H1 (cell line): ENCODE data around the gene DLK2. TPM values are rescaled to one million over a fixed set of nuclear protein-coding genes. Genes with fewer than 3 reads are reported as not detected.

ENCODE experiments used
- CTCF ChIA-PET: fragments of 300-600 bp; sonication (Branson Sonifier 250); formaldehyde crosslinking; loops from one replicate; lab custom pipeline; 2021; ENCODE audit not compliant: partially characterized antibody; lab: Charles Lee
- POLR2A ChIA-PET: fragments of 300-600 bp; sonication (Branson Sonifier 250); formaldehyde crosslinking; loops from one replicate; lab custom pipeline; 2021; ENCODE audit warnings: inconsistent platforms; ENCODE audit not compliant: partially characterized antibody; lab: Charles Lee
- DNase-seq, 2 experiments: peaks; one replicate each; pipeline versions ENCODE4 v3.0.0 to v3.0.0-alpha.2; 2010 to 2022; ENCODE audit warnings: low spot score in 2 of 2, low read depth in 1 of 2, mixed read lengths in 1 of 2
- FAIRE-seq: peaks from 2 replicates; lab custom pipeline; 2011; peaks lifted over from hg19 to GRCh38; lab: Jason Lieb, UNC
- H2AFZ ChIP-seq: 2 replicates; pipeline ENCODE4 v1.8.1; 2012; ENCODE audit warnings: low read length, inconsistent platforms
- H2AK5ac ChIP-seq: 2 replicates; pipeline ENCODE4 v1.6.1; 2013; ENCODE audit warnings: low read depth, low read length
- H2BK120ac ChIP-seq: replicated peaks from 2 replicates; pipeline ENCODE3; 2013; ENCODE audit warnings: low read depth, low read length, inconsistent platforms
- H2BK12ac ChIP-seq: 2 replicates; pipeline ENCODE4 v1.6.1; 2013; ENCODE audit warnings: low read depth, low read length
- H2BK15ac ChIP-seq: 2 replicates; pipeline ENCODE4 v1.6.1; 2013; ENCODE audit warnings: low read length
- H2BK20ac ChIP-seq: 2 replicates; pipeline ENCODE4 v1.6.1; 2013; ENCODE audit warnings: low read length
- H2BK5ac ChIP-seq: 2 replicates; pipeline ENCODE4 v1.6.1; 2013; ENCODE audit warnings: low read depth, low read length
- H3K14ac ChIP-seq: 2 replicates; pipeline ENCODE4 v1.6.1; 2013; ENCODE audit warnings: inconsistent platforms; ENCODE audit not compliant: insufficient read length
- H3K18ac ChIP-seq: 2 replicates; pipeline ENCODE4 v1.6.1; 2013; ENCODE audit warnings: low read length; ENCODE audit errors: extremely low read depth
- H3K23ac ChIP-seq: 2 replicates; pipeline ENCODE4 v1.6.1; 2013; ENCODE audit warnings: inconsistent platforms; ENCODE audit not compliant: insufficient read length
- H3K23me2 ChIP-seq: 2 replicates; pipeline ENCODE4 v1.6.1; 2013; ENCODE audit warnings: low read depth, low read length
- H3K27ac ChIP-seq: 2 replicates; pipeline ENCODE4 v1.6.1; 2011; ENCODE audit warnings: low read depth, low read length, inconsistent platforms
- H3K27me3 ChIP-seq, 4 experiments: replicated peaks in 1 of 4; 1 replicate in 1 of 4; 2 replicates in 3 of 4; pipeline versions ENCODE4 v1.6.1 to v1.8.1; 2011 to 2013; ENCODE audit warnings: low read length in 3 of 4, mild to moderate bottlenecking in 3 of 4, inconsistent platforms in 2 of 4, mixed read lengths in 2 of 4, moderate library complexity in 1 of 4; ENCODE audit not compliant: control insufficient read depth in 3 of 4, insufficient read depth in 3 of 4; ENCODE audit errors: extremely low read depth in 1 of 4
- H3K36me3 ChIP-seq, 4 experiments: 2 replicates each; pipeline versions ENCODE4 v1.6.1 to v1.8.1; 2011 to 2013; ENCODE audit warnings: mild to moderate bottlenecking in 4 of 4, low read length in 3 of 4, moderate library complexity in 2 of 4, control low read depth in 1 of 4, inconsistent platforms in 1 of 4; ENCODE audit not compliant: insufficient read depth in 4 of 4, control insufficient read depth in 2 of 4
- H3K4ac ChIP-seq: replicated peaks from 2 replicates; pipeline ENCODE3; 2013; ENCODE audit warnings: low read length, low read depth, mixed read lengths, inconsistent platforms; ENCODE audit not compliant: insufficient read length
- H3K4me1 ChIP-seq, 4 experiments: replicated peaks in 1 of 4; 1 replicate in 1 of 4; 2 replicates in 3 of 4; pipeline versions ENCODE4 v1.6.1 to v1.8.1; 2011 to 2013; ENCODE audit warnings: low read length in 3 of 4, inconsistent platforms in 2 of 4, mixed read lengths in 1 of 4; ENCODE audit not compliant: insufficient read depth in 4 of 4, control insufficient read depth in 3 of 4
- H3K4me2 ChIP-seq, 2 experiments: 2 replicates each; pipeline versions ENCODE4 v1.6.1 to v1.8.1; 2011 to 2013; ENCODE audit warnings: low read depth in 2 of 2, low read length in 2 of 2, control low read depth in 1 of 2, inconsistent platforms in 1 of 2, mild to moderate bottlenecking in 1 of 2; ENCODE audit not compliant: insufficient read depth in 1 of 2
- H3K4me3 ChIP-seq, 4 experiments: fragments of 200-600, 300-600 bp in 1 of 4; sonication (generic), shearing (Covaris generic), sonication (Bioruptor Twin) in 1 of 4; 2 replicates each; pipeline versions ENCODE4 v1.5.1 to v1.8.1; 2011 to 2016; ENCODE audit warnings: low read length in 4 of 4, low read depth in 3 of 4, control low read depth in 2 of 4, inconsistent platforms in 2 of 4, mild to moderate bottlenecking in 2 of 4, mixed read lengths in 1 of 4, moderate library complexity in 1 of 4; ENCODE audit not compliant: insufficient read depth in 2 of 4; ENCODE audit errors: extremely low read depth in 1 of 4
- H3K56ac ChIP-seq: replicated peaks from 2 replicates; pipeline ENCODE3; 2013; ENCODE audit warnings: low read depth, mild to moderate bottlenecking, mixed read lengths, low read length, inconsistent platforms; ENCODE audit not compliant: insufficient read length
- H3K79me1 ChIP-seq: 2 replicates; pipeline ENCODE4 v1.6.1; 2013; ENCODE audit warnings: low read depth, low read length, control low read depth
- H3K79me2 ChIP-seq, 2 experiments: 2 replicates each; pipeline versions ENCODE4 v1.6.1 to v1.8.1; 2012 to 2013; ENCODE audit warnings: low read length in 2 of 2, mild to moderate bottlenecking in 2 of 2, inconsistent platforms in 1 of 2; ENCODE audit not compliant: insufficient read depth in 2 of 2, control insufficient read depth in 1 of 2
- H3K9ac ChIP-seq, 4 experiments: replicated peaks in 1 of 4; 1 replicate in 1 of 4; 2 replicates in 3 of 4; pipeline versions ENCODE4 v1.6.1 to v1.8.1; 2011 to 2013; ENCODE audit warnings: low read depth in 3 of 4, low read length in 3 of 4, control low read depth in 2 of 4, mild to moderate bottlenecking in 2 of 4, moderate library complexity in 2 of 4, inconsistent platforms in 1 of 4; ENCODE audit errors: extremely low read depth in 1 of 4
- H3K9me3 ChIP-seq, 2 experiments: 2 replicates each; pipeline versions ENCODE4 v1.6.1 to v1.8.1; 2012 to 2013; ENCODE audit warnings: mild to moderate bottlenecking in 2 of 2, moderate library complexity in 2 of 2, control low read depth in 1 of 2, inconsistent platforms in 1 of 2, low read depth in 1 of 2, low read length in 1 of 2, mixed read lengths in 1 of 2; ENCODE audit not compliant: insufficient read depth in 2 of 2
- H4K20me1 ChIP-seq, 2 experiments: replicated peaks in 1 of 2; 2 replicates each; pipeline versions ENCODE3 to v1.8.1; 2011 to 2013; ENCODE audit warnings: inconsistent platforms in 2 of 2, low read length in 2 of 2, mild to moderate bottlenecking in 1 of 2; ENCODE audit not compliant: insufficient read depth in 2 of 2, control insufficient read depth in 1 of 2
- H4K5ac ChIP-seq: 2 replicates; pipeline ENCODE4 v1.6.1; 2013; ENCODE audit warnings: low read length, low read depth, mixed read lengths, inconsistent platforms; ENCODE audit not compliant: insufficient read length
- H4K8ac ChIP-seq: 2 replicates; pipeline ENCODE4 v1.8.0; 2013; ENCODE audit warnings: mild to moderate bottlenecking, moderate library complexity, low read length, inconsistent platforms; ENCODE audit not compliant: insufficient read depth; ENCODE audit errors: extremely low read depth
- H4K91ac ChIP-seq: replicated peaks from 2 replicates; pipeline ENCODE3; 2013; ENCODE audit warnings: low read length, mixed read lengths, inconsistent platforms; ENCODE audit not compliant: insufficient read length
- CBX8 ChIP-seq: fragments of 300-800, 300-1000 bp; sonication (generic); IDR thresholded peaks from 2 replicates; pipeline ENCODE4 v1.7.1; 2016; ENCODE audit warnings: low read depth, low read length, borderline replicate concordance
- KDM4A ChIP-seq: IDR thresholded peaks from one replicate; pipeline ENCODE4 v1.7.1; 2012; ENCODE audit warnings: low read depth, mild to moderate bottlenecking, moderate library complexity, low read length, inconsistent platforms; ENCODE audit not compliant: severe bottlenecking
- SIX5 ChIP-seq: IDR thresholded peaks from 2 replicates; pipeline ENCODE4 v1.6.1; 2011; ENCODE audit warnings: mild to moderate bottlenecking, low read depth, low read length
- SP1 ChIP-seq: IDR thresholded peaks from 2 replicates; pipeline ENCODE4 v1.6.1; 2011; ENCODE audit warnings: low read depth, low read length
- SP4 ChIP-seq: IDR thresholded peaks from 2 replicates; pipeline ENCODE4 v1.6.1; 2012; ENCODE audit warnings: low read length, inconsistent platforms
- SRF ChIP-seq: IDR thresholded peaks from 2 replicates; pipeline ENCODE4 v1.6.1; 2011; ENCODE audit warnings: mild to moderate bottlenecking, low read depth, low read length, moderate library complexity
- TAF7 ChIP-seq: optimal IDR thresholded peaks from 2 replicates; pipeline ENCODE3; 2011; ENCODE audit warnings: low read depth, mild to moderate bottlenecking, inconsistent platforms, low read length, moderate library complexity, borderline replicate concordance
- TBP ChIP-seq: IDR thresholded peaks from 2 replicates; pipeline ENCODE4 v1.6.1; 2011; ENCODE audit warnings: low read depth, low read length, improper control_type of control experiment
- TCF12 ChIP-seq: IDR thresholded peaks from 2 replicates; pipeline ENCODE4 v1.6.1; 2011; ENCODE audit warnings: low read depth, mild to moderate bottlenecking, low read length
- WGBS, 2 experiments: shearing (Covaris generic) in 1 of 2; methylation state at CpG; one replicate each; pipeline versions ENCODE4 v1.1.6 to v1.1.7; 2013 to 2015; ENCODE audit warnings: low lambda C conversion rate in 2 of 2, mixed read lengths in 2 of 2, inconsistent platforms in 1 of 2, low coverage in 1 of 2, missing lambda C conversion rate in 1 of 2; ENCODE audit not compliant: insufficient replicate concordance in 2 of 2, insufficient coverage in 1 of 2, insufficient read length in 1 of 2; ENCODE audit errors: extremely low coverage in 1 of 2, missing lambda C conversion rate in 1 of 2; 5-methylcytosine and 5-hydroxymethylcytosine counted together
- polyA plus RNA-seq, 7 experiments: library from polyadenylated mRNA; depleted of rRNA in 3 of 7; stranded (reverse) in 5 of 7; unstranded in 2 of 7; fragments of >200 nt in 5 of 7; fragments of 200-250 nt in 2 of 7; gene quantifications; 1 replicate in 5 of 7; 2 replicates in 1 of 7; 4 replicates in 1 of 7; pipeline versions ENCODE4 v1.2.1 to v1.2.3, GENCODE V29; 2011 to 2013; ENCODE audit warnings: missing spikeins in 2 of 7, mixed read lengths in 2 of 7
- total RNA-seq: library from RNA; stranded (reverse); fragmentation: NEBNext Ultra II Directional; extraction: Animal tissue kit (Norgen Biotek cat#: 25700); gene quantifications from 2 replicates; pipeline ENCODE4 v1.2.1, GENCODE V29; 2021
- TF ChIP-seq, protein P1 (sequence below): IDR thresholded peaks from 2 replicates; pipeline ENCODE4 v1.6.1; 2011; ENCODE audit warnings: low read length, improper control_type of control experiment

The DLK2 gene
- total and polyA plus RNA-seq, 2 of the 8 experiments (the other 6 are each of a cell fraction or from before 2014, with no cell fraction given) = 0.37 to 0.80 TPM

DNA sequence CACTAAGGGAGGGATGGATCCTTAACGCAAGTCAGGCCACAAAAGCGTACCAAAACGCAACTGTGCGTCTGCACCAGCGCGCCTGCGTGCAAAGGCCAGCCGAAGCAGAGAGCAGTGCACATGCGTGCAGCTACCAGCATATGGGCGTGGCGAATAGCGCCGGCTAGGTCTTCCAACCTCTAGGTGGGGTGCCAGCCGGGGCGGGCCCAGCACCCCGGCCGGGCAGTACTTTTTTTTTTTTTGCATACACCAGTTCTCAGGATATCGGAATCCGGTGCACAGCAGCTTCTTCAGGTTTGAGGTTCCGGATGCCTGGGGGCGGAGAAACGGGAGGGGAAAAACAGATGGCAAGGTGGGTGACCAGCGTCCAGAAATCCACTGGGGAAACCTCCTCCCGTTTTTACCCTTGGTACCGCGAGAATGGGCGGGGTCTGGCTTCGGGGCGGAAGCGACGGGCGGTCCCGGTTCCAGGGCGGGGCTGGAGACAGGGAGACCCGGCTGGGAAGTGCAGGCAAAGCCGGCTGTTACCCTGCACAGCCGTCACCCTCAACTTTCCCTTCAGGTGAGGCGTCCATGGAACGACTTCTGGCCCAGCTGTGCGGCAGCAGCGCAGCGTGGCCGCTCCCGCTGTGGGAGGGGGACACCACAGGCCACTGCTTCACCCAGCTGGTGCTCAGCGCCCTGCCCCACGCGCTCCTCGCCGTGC is 27.8 kb downstream of the DLK2 start, which contains the start of gene ABCC10:
Gene ABCC10, plus strand, starts transcription at position 136 of the 706 bp plus-strand sequence. Its CDS starts 438 bp downstream, at position 574.
- peaks cover 0 to 9% of the 10 kb centered on the region in 2 experiments; a peak in 1 of 4 replicates for H3K79me2 ChIP-seq
- H3K4me2 ChIP-seq = peak within 1 kb of the TSS; percentile 58 to 87
- peak within 1 kb of the TSS; percentile 73; the same call in 1 of the 2 replicates for H2BK15ac ChIP-seq
- peak within 1 kb of the TSS; percentile 67 for H3K56ac ChIP-seq
- FAIRE-seq (peak; percentile 75), DNase-seq (peak; percentile 79 to 99)
- H2BK20ac ChIP-seq = no peak within 1 kb of the TSS
- WGBS, 2 experiments = 1% methylated on average over 38 of the region's 49 CpGs; no CpG with 5 or more reads in 1 of the 2 experiments
- no peak within 1 kb of the TSS; the same call in 1 of the 2 replicates for H2BK12ac ChIP-seq
- peak within 1 kb of the TSS; percentile 46 for H4K91ac ChIP-seq
- no peak within 1 kb of the TSS for H3K23ac ChIP-seq
- peak within 1 kb of the TSS; percentile 78 for H2BK5ac ChIP-seq
- ChIA-PET POLR2A (interaction anchor here (0.6 to 2.8 kb wide), 10 partner anchors 8 to 148 kb away, joined by 3 to 7 read pairs (median 3); partner anchors contain the start of genes LRRC73, POLH and XPO5), CTCF (interaction anchor here (0.7 to 1.3 kb wide), 7 partner anchors 11 to 675 kb away, joined by 3 to 6 read pairs (median 4); no protein-coding TSS in a partner anchor)
- no peaks in the 10 kb centered on the region for H4K20me1 ChIP-seq
- H4K5ac ChIP-seq = peak within 1 kb of the TSS; percentile 54
- no peaks in the 10 kb centered on the region for H3K27me3 ChIP-seq
- no peak within 1 kb of the TSS for H2AK5ac ChIP-seq
- H3K18ac ChIP-seq = peak within 1 kb of the TSS; percentile 97
- H4K8ac ChIP-seq = 0 out of 2 replicates have a peak within 1 kb of the TSS, but pooled peaks have one; percentile 30
- peak within 1 kb of the TSS; percentile 81 to 85 (median 84) for H3K4me3 ChIP-seq
- peaks cover 0 to 4% (median 0%) of the 10 kb centered on the region in 4 experiments; a peak in 3 of 8 replicates for H3K36me3 ChIP-seq
- H2AFZ ChIP-seq = peak within 1 kb of the TSS; percentile 80
- no peaks in the 10 kb centered on the region; the same call in 1 of the 2 replicates for H3K79me1 ChIP-seq
- H3K9ac ChIP-seq = peak within 1 kb of the TSS in 3 of 4 experiments; percentile 65 to 77 (median 69); a peak in 6 of 7 replicates
- no peak within 1 kb of the TSS for H3K14ac ChIP-seq
- peaks cover 0 to 4% of the 10 kb centered on the region in 2 experiments; a peak in 1 of 4 replicates for H3K9me3 ChIP-seq
- H3K23me2 ChIP-seq = peaks cover 7% of the 10 kb centered on the region
- peak within 1 kb of the TSS; percentile 55; the same call in 1 of the 2 replicates for H3K27ac ChIP-seq
- H3K4ac ChIP-seq = no peak within 1 kb of the TSS
- H3K4me1 ChIP-seq = peaks cover 0 to 6% (median 2%) of the 10 kb centered on the region in 4 experiments; a peak in 2 of 7 replicates
- H2BK120ac ChIP-seq = no peak within 1 kb of the TSS
- no peak for TF ChIP-seq CBX8
- TF ChIP-seq SP1 = no peak
- TF ChIP-seq SP4 = 0 out of 2 replicates have a peak, but pooled peaks have one; percentile 55
- TF ChIP-seq SRF = no peak
- peak; percentile 61 for TF ChIP-seq KDM4A
- TF ChIP-seq SIX5 = no peak
- TF ChIP-seq TBP = peak; percentile 34; the same call in 1 of the 2 replicates
- TF ChIP-seq TAF7 = no peak
- no peak for TF ChIP-seq TCF12
- TF ChIP-seq, protein P1, sequence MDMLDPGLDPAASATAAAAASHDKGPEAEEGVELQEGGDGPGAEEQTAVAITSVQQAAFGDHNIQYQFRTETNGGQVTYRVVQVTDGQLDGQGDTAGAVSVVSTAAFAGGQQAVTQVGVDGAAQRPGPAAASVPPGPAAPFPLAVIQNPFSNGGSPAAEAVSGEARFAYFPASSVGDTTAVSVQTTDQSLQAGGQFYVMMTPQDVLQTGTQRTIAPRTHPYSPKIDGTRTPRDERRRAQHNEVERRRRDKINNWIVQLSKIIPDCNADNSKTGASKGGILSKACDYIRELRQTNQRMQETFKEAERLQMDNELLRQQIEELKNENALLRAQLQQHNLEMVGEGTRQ = no peak
